HepG2 (cell line): ENCODE data around the gene ATG16L1.

Experiments used
- AHR ChIP-seq: IDR thresholded peaks from 2 replicates; pipeline ENCODE4 v1.6.1; 2018; ENCODE audit warnings: missing genetic modification reagents, missing compliant biosample characterization
- CREB1 ChIP-seq, 2 experiments: fragments of 450-650 bp in 1 of 2; IDR thresholded peaks; 2 replicates each; pipeline ENCODE4 v1.6.1; 2016 to 2017; ENCODE audit warnings: control low read depth in 1 of 2, mild to moderate bottlenecking in 1 of 2, missing compliant biosample characterization in 1 of 2, missing genetic modification characterization in 1 of 2
- CTCF ChIP-seq: sonication (generic); formaldehyde crosslinking; IDR thresholded peaks from 2 replicates; pipeline ENCODE4 v1.5.0; 2020; ENCODE audit warnings: mild to moderate bottlenecking, missing genetic modification reagents, moderate library complexity
- DPF2 ChIP-seq: sonication (generic); formaldehyde crosslinking; IDR thresholded peaks from 2 replicates; pipeline ENCODE4 v1.4.0; 2020; ENCODE audit warnings: mild to moderate bottlenecking, low read depth, missing genetic modification reagents, borderline replicate concordance
- EP300 ChIP-seq, 3 experiments: sonication (generic) in 1 of 3; formaldehyde crosslinking in 1 of 3; IDR thresholded peaks; 2 replicates each; pipeline versions ENCODE4 v1.5.1 to v1.6.1; 2011 to 2020; ENCODE audit warnings: low read depth in 2 of 3, low read length in 2 of 3, borderline replicate concordance in 1 of 3, improper control_type of control experiment in 1 of 3, mild to moderate bottlenecking in 1 of 3, missing genetic modification reagents in 1 of 3, moderate library complexity in 1 of 3
- EZH2 ChIP-seq: conservative IDR thresholded peaks from 2 replicates; pipeline ENCODE4 v1.6.1; 2012; ENCODE audit warnings: mild to moderate bottlenecking, low read depth, low read length, moderate library complexity
- KDM5A ChIP-seq: fragments of 200-600 bp; sonication (generic); IDR thresholded peaks from 2 replicates; pipeline ENCODE4 v1.7.0; 2018; ENCODE audit warnings: antibody characterized with exemption, mild to moderate bottlenecking, low read length, borderline replicate concordance
- RBFOX2 ChIP-seq: fragments of 200-400 bp; formaldehyde crosslinking; IDR thresholded peaks from 2 replicates; pipeline ENCODE4 v1.6.1; 2017; ENCODE audit warnings: low read depth, mild to moderate bottlenecking, low read length
- TP53 ChIP-seq: sonication (generic); formaldehyde crosslinking; conservative IDR thresholded peaks from 2 replicates; pipeline ENCODE4 v1.4.0; 2020; ENCODE audit warnings: missing genetic modification reagents
- YEATS4 ChIP-seq: sonication (generic); formaldehyde crosslinking; IDR thresholded peaks from 2 replicates; pipeline ENCODE4 v1.4.0; 2020; ENCODE audit warnings: missing genetic modification reagents, borderline replicate concordance
- ZBTB34 ChIP-seq: sonication (generic); formaldehyde crosslinking; IDR thresholded peaks from 2 replicates; pipeline ENCODE4 v1.8.0; 2022; ENCODE audit warnings: mild to moderate bottlenecking, missing genetic modification reagents
- ZNF513 ChIP-seq: sonication (generic); formaldehyde crosslinking; conservative IDR thresholded peaks from 2 replicates; pipeline ENCODE4 v1.5.0; 2020; ENCODE audit warnings: missing genetic modification reagents
- ZNF639 ChIP-seq: conservative IDR thresholded peaks from 2 replicates; pipeline ENCODE4 v1.6.1; 2018; ENCODE audit warnings: missing genetic modification reagents

- TF ChIP-seq AHR (CRISPR knock-in tag) (no peak), EZH2 (no peak), CREB1 (IDR thresholded peaks at IDR 0.05) (no peak), CREB1 (CRISPR knock-in tag; IDR thresholded peaks at IDR 0.05) (no peak), EP300 (IDR thresholded peaks at IDR 0.05; ENCODE audit: low read depth in 2 of 2, low read length in 2 of 2) (no peak), EP300 (CRISPR knock-in tag; IDR thresholded peaks at IDR 0.05; ENCODE audit: borderline replicate concordance) (no peak), ZNF513 (CRISPR knock-in tag) (no peak), ZNF639 (no peak), KDM5A (no peak), YEATS4 (CRISPR knock-in tag) (no peak), CTCF (CRISPR knock-in tag) (no peak), DPF2 (no peak), RBFOX2 (no peak), ZBTB34 (no peak), TP53 (CRISPR knock-in tag) (no peak)
Measured at GRCh38 chr2:233260661-233261060, 9.2 kb downstream of the ATG16L1 start.
